SK-N-SH treated with all-trans-retinoic acid at 6 μM for 48 hours (cell line): ENCODE measurements around the gene DGCR2.
"Not testable (repeated sequence)": the region's sequence is repeated elsewhere in the genome, so short reads cannot be mapped to it uniquely, and the experiment has no call there.

Experiments used
- ATAC-seq: fragments of 200-7000 bp; cut with Tn5 transposase; 3 replicates; pipeline ENCODE4 v1.9.1; 2020; ENCODE audit warnings: mild to moderate bottlenecking, moderate library complexity
- ARNTL ChIP-seq: fragments of 450-650 bp; formaldehyde crosslinking; IDR thresholded peaks from 2 replicates; pipeline ENCODE4 v1.5.0; 2020; ENCODE audit warnings: low read depth, mild to moderate bottlenecking, moderate library complexity, borderline replicate concordance
- BACH2 ChIP-seq: fragments of 250-450 bp; sonication (Bioruptor Pico); IDR thresholded peaks from 2 replicates; pipeline ENCODE4 v1.9.0; 2021; ENCODE audit warnings: mild to moderate bottlenecking, borderline replicate concordance
- ESRRG ChIP-seq: fragments of 250-450 bp; sonication (Bioruptor Pico); IDR thresholded peaks from 2 replicates; pipeline ENCODE4 v1.6.1; 2021; ENCODE audit warnings: mild to moderate bottlenecking
- GLIS3 ChIP-seq: fragments of 250-450 bp; sonication (Bioruptor Pico); IDR thresholded peaks from 2 replicates; pipeline ENCODE4 v1.5.0; 2020; ENCODE audit warnings: mild to moderate bottlenecking, moderate library complexity
- ISL1 ChIP-seq: fragments of 250-450 bp; sonication (Bioruptor Pico); IDR thresholded peaks from 2 replicates; pipeline ENCODE4 v2.1.2; 2022; ENCODE audit warnings: mild to moderate bottlenecking, moderate library complexity
- OSR1 ChIP-seq: fragments of 250-450 bp; sonication (Bioruptor Pico); IDR thresholded peaks from 2 replicates; pipeline ENCODE4 v1.8.0; 2022; ENCODE audit warnings: moderate library complexity, mild to moderate bottlenecking, inconsistent platforms
- PPARA ChIP-seq: fragments of 250-450 bp; sonication (Bioruptor Pico); IDR thresholded peaks from 2 replicates; pipeline ENCODE4 v1.5.0; 2020; ENCODE audit warnings: mild to moderate bottlenecking, borderline replicate concordance
- RARB ChIP-seq: fragments of 250-450 bp; sonication (Bioruptor Pico); IDR thresholded peaks from 2 replicates; pipeline ENCODE4 v1.8.0; 2021; ENCODE audit warnings: mild to moderate bottlenecking, moderate library complexity
- SNAI2 ChIP-seq: fragments of 250-450 bp; sonication (Bioruptor Pico); IDR thresholded peaks from 2 replicates; pipeline ENCODE4 v1.5.0; 2020; ENCODE audit warnings: mild to moderate bottlenecking, moderate library complexity
- TCF4 ChIP-seq: fragments of 250-450 bp; sonication (Bioruptor Pico); IDR thresholded peaks from 2 replicates; pipeline ENCODE4 v1.8.0; 2021; ENCODE audit warnings: mild to moderate bottlenecking, moderate library complexity, borderline replicate concordance
- TOX ChIP-seq: fragments of 250-450 bp; sonication (Bioruptor Pico); IDR thresholded peaks from 2 replicates; pipeline ENCODE4 v1.8.0; 2021; ENCODE audit warnings: mild to moderate bottlenecking, moderate library complexity, borderline replicate concordance
- ZC3H10 ChIP-seq: fragments of 250-450 bp; sonication (Bioruptor Pico); IDR thresholded peaks from 2 replicates; pipeline ENCODE4 v1.5.1; 2021; ENCODE audit warnings: mild to moderate bottlenecking, moderate library complexity
- ZFP3 ChIP-seq: fragments of 250-450 bp; sonication (Bioruptor Pico); IDR thresholded peaks from 2 replicates; pipeline ENCODE4 v1.5.0; 2020; ENCODE audit warnings: mild to moderate bottlenecking, moderate library complexity
- ZFP30 ChIP-seq: fragments of 450-650 bp; formaldehyde crosslinking; IDR thresholded peaks from 2 replicates; pipeline ENCODE4 v1.5.0; 2022; ENCODE audit warnings: mild to moderate bottlenecking, moderate library complexity
- ZNF565 ChIP-seq: fragments of 450-650 bp; formaldehyde crosslinking; conservative IDR thresholded peaks from 2 replicates; pipeline ENCODE4 v1.5.0; 2020; ENCODE audit warnings: low read depth, mild to moderate bottlenecking, moderate library complexity
- ZNF70 ChIP-seq: fragments of 450-650 bp; formaldehyde crosslinking; IDR thresholded peaks from 2 replicates; pipeline ENCODE4 v1.5.0; 2020; ENCODE audit warnings: mild to moderate bottlenecking, moderate library complexity
- ZNF8 ChIP-seq: fragments of 450-650 bp; formaldehyde crosslinking; IDR thresholded peaks from 2 replicates; pipeline ENCODE4 v1.5.0; 2020; ENCODE audit warnings: mild to moderate bottlenecking, moderate library complexity
- TF ChIP-seq, protein P1 (sequence below): fragments of 250-450 bp; sonication (Bioruptor Pico); IDR thresholded peaks from 2 replicates; pipeline ENCODE4 v1.8.0; 2021; ENCODE audit warnings: low read depth, mild to moderate bottlenecking, moderate library complexity, borderline replicate concordance
- TF ChIP-seq, protein P2 (sequence below): fragments of 250-450 bp; sonication (Bioruptor Pico); IDR thresholded peaks from 2 replicates; pipeline ENCODE4 v1.8.0; 2020; ENCODE audit warnings: mild to moderate bottlenecking, moderate library complexity, borderline replicate concordance
- TF ChIP-seq, protein P3 (sequence below): fragments of 250-450 bp; sonication (Bioruptor Pico); IDR thresholded peaks from 2 replicates; pipeline ENCODE4 v1.5.1; 2020; ENCODE audit warnings: low read depth, mild to moderate bottlenecking, moderate library complexity
- TF ChIP-seq, protein P4 (sequence below): fragments of 250-450 bp; sonication (Bioruptor Pico); IDR thresholded peaks from 2 replicates; pipeline ENCODE4 v1.5.0; 2020; ENCODE audit warnings: mild to moderate bottlenecking, moderate library complexity

The DGCR2 gene

DNA sequence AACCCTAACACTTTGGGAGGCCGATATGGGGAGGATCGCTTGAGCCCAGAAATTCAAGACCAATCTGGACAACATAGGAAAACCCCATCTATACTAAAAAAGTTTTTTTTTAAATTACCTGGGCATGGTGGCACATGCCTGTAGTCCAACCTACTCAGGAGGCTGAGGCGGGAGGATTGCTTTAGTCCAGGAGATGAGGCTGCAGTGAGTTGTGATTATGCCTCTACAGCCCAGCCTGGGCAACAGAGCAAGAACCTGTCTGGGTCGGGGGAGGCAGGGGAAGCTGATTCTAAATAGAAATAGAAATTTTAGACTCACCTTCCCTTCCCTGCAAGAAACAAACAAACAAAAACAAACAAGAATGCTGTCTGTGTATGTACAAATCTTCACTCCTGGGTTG, 133.3 kb downstream of the DGCR2 start:
- no peak for TF ChIP-seq ESRRG (CRISPR knock-in tag)
- TF ChIP-seq BACH2: no peak
- no peak for TF ChIP-seq SNAI2
- TF ChIP-seq, protein P1, sequence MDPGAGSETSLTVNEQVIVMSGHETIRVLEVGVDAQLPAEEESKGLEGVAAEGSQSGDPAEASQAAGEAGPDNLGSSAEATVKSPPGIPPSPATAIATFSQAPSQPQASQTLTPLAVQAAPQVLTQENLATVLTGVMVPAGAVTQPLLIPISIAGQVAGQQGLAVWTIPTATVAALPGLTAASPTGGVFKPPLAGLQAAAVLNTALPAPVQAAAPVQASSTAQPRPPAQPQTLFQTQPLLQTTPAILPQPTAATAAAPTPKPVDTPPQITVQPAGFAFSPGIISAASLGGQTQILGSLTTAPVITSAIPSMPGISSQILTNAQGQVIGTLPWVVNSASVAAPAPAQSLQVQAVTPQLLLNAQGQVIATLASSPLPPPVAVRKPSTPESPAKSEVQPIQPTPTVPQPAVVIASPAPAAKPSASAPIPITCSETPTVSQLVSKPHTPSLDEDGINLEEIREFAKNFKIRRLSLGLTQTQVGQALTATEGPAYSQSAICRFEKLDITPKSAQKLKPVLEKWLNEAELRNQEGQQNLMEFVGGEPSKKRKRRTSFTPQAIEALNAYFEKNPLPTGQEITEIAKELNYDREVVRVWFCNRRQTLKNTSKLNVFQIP (CRISPR knock-in tag): no peak
- TF ChIP-seq ARNTL: no peak
- TF ChIP-seq, protein P2, sequence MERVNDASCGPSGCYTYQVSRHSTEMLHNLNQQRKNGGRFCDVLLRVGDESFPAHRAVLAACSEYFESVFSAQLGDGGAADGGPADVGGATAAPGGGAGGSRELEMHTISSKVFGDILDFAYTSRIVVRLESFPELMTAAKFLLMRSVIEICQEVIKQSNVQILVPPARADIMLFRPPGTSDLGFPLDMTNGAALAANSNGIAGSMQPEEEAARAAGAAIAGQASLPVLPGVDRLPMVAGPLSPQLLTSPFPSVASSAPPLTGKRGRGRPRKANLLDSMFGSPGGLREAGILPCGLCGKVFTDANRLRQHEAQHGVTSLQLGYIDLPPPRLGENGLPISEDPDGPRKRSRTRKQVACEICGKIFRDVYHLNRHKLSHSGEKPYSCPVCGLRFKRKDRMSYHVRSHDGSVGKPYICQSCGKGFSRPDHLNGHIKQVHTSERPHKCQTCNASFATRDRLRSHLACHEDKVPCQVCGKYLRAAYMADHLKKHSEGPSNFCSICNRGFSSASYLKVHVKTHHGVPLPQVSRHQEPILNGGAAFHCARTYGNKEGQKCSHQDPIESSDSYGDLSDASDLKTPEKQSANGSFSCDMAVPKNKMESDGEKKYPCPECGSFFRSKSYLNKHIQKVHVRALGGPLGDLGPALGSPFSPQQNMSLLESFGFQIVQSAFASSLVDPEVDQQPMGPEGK (CRISPR knock-in tag): no peak
- no peak for TF ChIP-seq RARB
- TF ChIP-seq TCF4 (CRISPR knock-in tag): no peak
- no peak for TF ChIP-seq PPARA (CRISPR knock-in tag)
- TF ChIP-seq OSR1 (CRISPR knock-in tag): no peak
- TF ChIP-seq ISL1: no peak
- no peak for TF ChIP-seq ZFP3 (CRISPR knock-in tag)
- TF ChIP-seq ZNF70: no peak
- TF ChIP-seq ZNF8 (CRISPR knock-in tag): no peak
- no peak for TF ChIP-seq GLIS3
- TF ChIP-seq ZNF565: no peak
- TF ChIP-seq, protein P3, sequence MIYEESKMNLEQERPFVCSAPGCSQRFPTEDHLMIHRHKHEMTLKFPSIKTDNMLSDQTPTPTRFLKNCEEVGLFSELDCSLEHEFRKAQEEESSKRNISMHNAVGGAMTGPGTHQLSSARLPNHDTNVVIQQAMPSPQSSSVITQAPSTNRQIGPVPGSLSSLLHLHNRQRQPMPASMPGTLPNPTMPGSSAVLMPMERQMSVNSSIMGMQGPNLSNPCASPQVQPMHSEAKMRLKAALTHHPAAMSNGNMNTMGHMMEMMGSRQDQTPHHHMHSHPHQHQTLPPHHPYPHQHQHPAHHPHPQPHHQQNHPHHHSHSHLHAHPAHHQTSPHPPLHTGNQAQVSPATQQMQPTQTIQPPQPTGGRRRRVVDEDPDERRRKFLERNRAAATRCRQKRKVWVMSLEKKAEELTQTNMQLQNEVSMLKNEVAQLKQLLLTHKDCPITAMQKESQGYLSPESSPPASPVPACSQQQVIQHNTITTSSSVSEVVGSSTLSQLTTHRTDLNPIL: no peak
- TF ChIP-seq, protein P4, sequence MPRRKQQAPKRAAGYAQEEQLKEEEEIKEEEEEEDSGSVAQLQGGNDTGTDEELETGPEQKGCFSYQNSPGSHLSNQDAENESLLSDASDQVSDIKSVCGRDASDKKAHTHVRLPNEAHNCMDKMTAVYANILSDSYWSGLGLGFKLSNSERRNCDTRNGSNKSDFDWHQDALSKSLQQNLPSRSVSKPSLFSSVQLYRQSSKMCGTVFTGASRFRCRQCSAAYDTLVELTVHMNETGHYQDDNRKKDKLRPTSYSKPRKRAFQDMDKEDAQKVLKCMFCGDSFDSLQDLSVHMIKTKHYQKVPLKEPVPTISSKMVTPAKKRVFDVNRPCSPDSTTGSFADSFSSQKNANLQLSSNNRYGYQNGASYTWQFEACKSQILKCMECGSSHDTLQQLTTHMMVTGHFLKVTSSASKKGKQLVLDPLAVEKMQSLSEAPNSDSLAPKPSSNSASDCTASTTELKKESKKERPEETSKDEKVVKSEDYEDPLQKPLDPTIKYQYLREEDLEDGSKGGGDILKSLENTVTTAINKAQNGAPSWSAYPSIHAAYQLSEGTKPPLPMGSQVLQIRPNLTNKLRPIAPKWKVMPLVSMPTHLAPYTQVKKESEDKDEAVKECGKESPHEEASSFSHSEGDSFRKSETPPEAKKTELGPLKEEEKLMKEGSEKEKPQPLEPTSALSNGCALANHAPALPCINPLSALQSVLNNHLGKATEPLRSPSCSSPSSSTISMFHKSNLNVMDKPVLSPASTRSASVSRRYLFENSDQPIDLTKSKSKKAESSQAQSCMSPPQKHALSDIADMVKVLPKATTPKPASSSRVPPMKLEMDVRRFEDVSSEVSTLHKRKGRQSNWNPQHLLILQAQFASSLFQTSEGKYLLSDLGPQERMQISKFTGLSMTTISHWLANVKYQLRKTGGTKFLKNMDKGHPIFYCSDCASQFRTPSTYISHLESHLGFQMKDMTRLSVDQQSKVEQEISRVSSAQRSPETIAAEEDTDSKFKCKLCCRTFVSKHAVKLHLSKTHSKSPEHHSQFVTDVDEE (CRISPR knock-in tag): no peak
- TF ChIP-seq ZC3H10 (CRISPR knock-in tag): no peak
- TF ChIP-seq TOX (CRISPR knock-in tag): no peak
- no peak for ATAC-seq

DNA sequence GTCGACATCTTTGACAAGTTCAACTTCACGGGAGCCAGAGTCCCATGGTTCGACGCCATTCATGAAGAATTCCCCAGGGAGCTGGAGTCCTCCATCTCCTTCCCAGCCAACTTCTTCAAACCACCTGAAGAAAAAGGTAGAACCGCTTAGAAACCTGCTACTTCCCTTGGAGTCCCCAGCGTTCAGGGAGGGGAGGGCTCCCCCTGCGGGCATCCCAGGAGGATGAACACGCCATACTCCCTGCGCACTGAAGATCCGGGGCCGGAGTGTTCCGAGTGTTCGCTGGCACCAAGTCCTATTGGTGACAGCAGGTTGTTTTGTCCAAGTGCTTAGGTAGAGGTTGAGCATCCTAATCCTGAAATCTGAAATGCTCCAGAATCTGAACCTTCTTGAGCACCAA, 134.4 kb downstream of the DGCR2 start:
- TF ChIP-seq ZFP30 (no peak), RARB (no peak), PPARA (CRISPR knock-in tag) (no peak), ZNF565 (no peak), BACH2 (no peak), ZC3H10 (CRISPR knock-in tag) (no peak), TOX (CRISPR knock-in tag) (no peak), ESRRG (CRISPR knock-in tag) (no peak), ZNF8 (CRISPR knock-in tag) (no peak), ARNTL (no peak), ZNF70 (no peak), ISL1 (no peak), OSR1 (CRISPR knock-in tag) (no peak)
- TF ChIP-seq, protein P3: no peak
- TF ChIP-seq, protein P2 (CRISPR knock-in tag): no peak
- ATAC-seq: no peak

DNA sequence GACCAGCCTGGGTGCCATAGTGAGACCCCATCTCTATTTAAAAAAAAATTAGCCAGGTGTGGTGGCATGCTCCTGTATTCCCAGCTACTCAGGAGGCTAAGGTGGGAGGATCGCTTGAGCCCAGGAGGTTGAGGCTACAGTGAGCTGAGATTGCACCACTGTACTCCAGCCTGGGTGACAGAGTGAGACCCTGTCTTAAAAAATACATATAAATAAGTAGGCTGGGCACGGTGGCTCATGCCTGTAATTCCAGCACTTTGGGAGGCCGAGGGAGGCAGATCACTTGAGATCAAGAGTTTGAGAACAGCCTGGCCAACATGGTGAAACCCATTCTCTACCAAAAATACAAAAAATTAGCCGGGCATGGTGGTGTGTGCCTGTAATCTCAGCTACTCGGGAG, 135.1 kb downstream of the DGCR2 start:
- ATAC-seq: not testable (repeated sequence)
